Activated naive CD4-positive, alpha-beta T cell treated with anti-CD3 and anti-CD28 coated beads, Interleukin-2, amount 10 ng/mL, durations not matched to agents 7 days and 5 days (primary cell): ENCODE results near the gene PARVB.
A peak's percentile ranks its signal among the peaks of the same experiment; 100 is the strongest.

Experiments
- CTCF ChIA-PET: fragments of 350-600 bp; sonication (Branson Sonifier 250); formaldehyde crosslinking; loops from one replicate; lab custom pipeline; 2021; ENCODE audit warnings: antibody characterized with exemption; lab: Charles Lee
- DNase-seq: peaks from one replicate; pipeline ENCODE4 v3.0.0-alpha.2; 2020
- H3K27ac Mint-ChIP-seq: one replicate; pipeline ENCODE4 v1.8.0; 2021; ENCODE audit warnings: mild to moderate bottlenecking, moderate library complexity, mixed read lengths
- H3K27me3 Mint-ChIP-seq: one replicate; pipeline ENCODE4 v1.8.0; 2021; ENCODE audit warnings: mild to moderate bottlenecking, mixed read lengths
- H3K36me3 Mint-ChIP-seq: one replicate; pipeline ENCODE4 v1.8.0; 2021; ENCODE audit warnings: mixed read lengths
- H3K4me1 Mint-ChIP-seq: one replicate; pipeline ENCODE4 v1.8.0; 2021; ENCODE audit warnings: mixed read lengths
- H3K4me3 Mint-ChIP-seq: one replicate; pipeline ENCODE4 v1.8.0; 2021; ENCODE audit warnings: mild to moderate bottlenecking, moderate library complexity, mixed read lengths
- H3K9me3 Mint-ChIP-seq: one replicate; pipeline ENCODE4 v1.8.0; 2021; ENCODE audit warnings: mixed read lengths

Gene PARVB

DNA sequence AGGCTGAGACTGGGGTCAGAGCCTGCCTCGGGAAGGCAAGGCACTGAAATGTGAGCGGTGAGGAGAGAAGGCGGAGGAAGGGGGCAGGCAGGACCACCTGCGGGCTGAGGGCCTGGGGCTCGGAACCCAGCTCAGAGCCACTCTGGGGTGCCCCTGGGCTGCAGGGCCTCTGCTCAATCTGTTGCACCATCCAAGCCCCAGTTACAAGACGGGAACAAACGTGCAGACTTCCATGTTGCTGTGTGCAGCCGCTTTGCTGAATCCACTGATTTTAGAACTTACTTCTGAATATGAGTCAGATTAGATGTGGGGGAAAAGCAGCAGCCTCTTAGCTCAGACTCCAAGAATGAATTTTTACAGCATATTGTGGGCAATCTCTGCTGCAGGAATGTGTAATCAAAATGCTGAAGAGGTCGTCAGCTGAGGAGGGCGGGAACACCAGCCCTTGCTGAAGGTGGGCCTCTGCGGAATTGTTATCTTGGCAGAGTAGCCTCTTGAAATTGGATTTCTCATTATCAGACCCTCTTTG is 178.2 kb downstream of the PARVB start:
- H3K27ac Mint-ChIP-seq: peak overlapping the region; percentile 20
- CTCF ChIA-PET: no interaction called here
- peaks cover 37% of the 10 kb centered on the region for H3K36me3 Mint-ChIP-seq
- H3K9me3 Mint-ChIP-seq: no peaks in the 10 kb centered on the region
- H3K27me3 Mint-ChIP-seq: no peaks in the 10 kb centered on the region
- no peak overlapping the region for H3K4me3 Mint-ChIP-seq
- no peak for DNase-seq
- peaks cover 18% of the 10 kb centered on the region for H3K4me1 Mint-ChIP-seq

- peaks cover 20% of the 10 kb centered on the region for H3K4me1 Mint-ChIP-seq
- DNase-seq: no peak
- H3K36me3 Mint-ChIP-seq: peaks cover 38% of the 10 kb centered on the region
- no peak overlapping the region for H3K4me3 Mint-ChIP-seq
- CTCF ChIA-PET: no interaction called here
- H3K27ac Mint-ChIP-seq: no peak overlapping the region
- H3K27me3 Mint-ChIP-seq: no peaks in the 10 kb centered on the region
- H3K9me3 Mint-ChIP-seq: no peaks in the 10 kb centered on the region
Observed at GRCh38 chr22:44203203-44203602, 179.1 kb downstream of the PARVB start.

- Mint-ChIP-seq H3K27me3 (no peaks in the 10 kb centered on the region), H3K36me3 (peaks cover 32% of the 10 kb centered on the region), H3K9me3 (peaks cover 8% of the 10 kb centered on the region), H3K4me3 (no peak overlapping the region), H3K4me1 (peaks cover 25% of the 10 kb centered on the region), H3K27ac (no peak overlapping the region)
- no peak for DNase-seq
- CTCF ChIA-PET: no interaction called here
Observed at GRCh38 chr22:44204739-44205515, 180.8 kb downstream of the PARVB start.

DNA sequence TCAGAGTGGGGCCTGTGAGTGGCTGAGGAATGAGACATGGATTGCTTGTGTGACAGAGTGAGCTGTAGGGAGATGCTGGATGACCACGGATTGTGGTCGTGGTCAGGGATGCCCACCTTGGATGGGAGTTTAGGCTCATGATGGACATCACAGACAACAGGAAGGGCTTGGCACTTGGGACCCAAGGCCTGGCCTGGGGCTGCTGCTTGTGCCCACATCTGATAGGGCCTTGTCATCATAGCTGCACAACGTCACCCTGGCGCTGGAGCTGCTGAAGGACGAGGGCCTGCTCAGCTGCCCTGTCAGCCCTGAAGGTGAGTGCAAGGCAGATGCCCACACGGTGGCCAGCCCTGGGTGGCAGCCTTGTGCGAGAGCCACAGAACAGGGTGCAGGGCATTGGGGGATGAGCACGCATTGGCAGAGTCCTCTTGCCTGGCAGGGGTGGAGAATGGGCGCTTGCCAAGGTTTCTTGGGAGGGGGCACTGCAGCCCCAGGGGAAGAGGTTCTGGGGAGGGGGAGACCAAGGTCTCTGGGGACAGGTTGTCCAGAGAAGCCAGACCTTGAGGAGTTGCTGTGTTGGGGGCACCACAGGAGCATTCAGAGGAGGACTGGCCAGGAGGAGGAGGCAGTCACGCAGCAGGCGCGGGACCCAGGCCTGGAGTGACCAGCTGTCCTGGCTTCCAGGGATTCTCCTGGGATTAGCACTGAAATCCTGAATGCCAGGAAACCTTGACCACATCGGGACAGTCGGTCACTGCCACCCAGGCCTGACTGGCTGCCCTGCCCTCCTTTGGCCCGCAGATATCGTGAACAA is 181.6 kb downstream of the PARVB start:
- H3K4me3 Mint-ChIP-seq: no peak overlapping the region
- CTCF ChIA-PET: no interaction called here
- H3K27me3 Mint-ChIP-seq: no peaks in the 10 kb centered on the region
- H3K9me3 Mint-ChIP-seq: peaks cover 8% of the 10 kb centered on the region
- peaks cover 20% of the 10 kb centered on the region for H3K4me1 Mint-ChIP-seq
- peaks cover 30% of the 10 kb centered on the region for H3K36me3 Mint-ChIP-seq
- H3K27ac Mint-ChIP-seq: no peak overlapping the region
- no peak for DNase-seq

- Mint-ChIP-seq H3K4me1 (peaks cover 15% of the 10 kb centered on the region), H3K27me3 (no peaks in the 10 kb centered on the region), H3K9me3 (peaks cover 8% of the 10 kb centered on the region), H3K4me3 (no peak overlapping the region), H3K27ac (no peak overlapping the region), H3K36me3 (peaks cover 27% of the 10 kb centered on the region)
- no peak for DNase-seq
- CTCF ChIA-PET: no interaction called here
Observed at GRCh38 chr22:44206330-44206645, 182.2 kb downstream of the PARVB start.

- Mint-ChIP-seq H3K9me3 (peaks cover 8% of the 10 kb centered on the region), H3K27me3 (no peaks in the 10 kb centered on the region), H3K27ac (no peak overlapping the region), H3K36me3 (peaks cover 27% of the 10 kb centered on the region), H3K4me1 (peaks cover 15% of the 10 kb centered on the region), H3K4me3 (no peak overlapping the region)
- CTCF ChIA-PET: no interaction called here
- no peak for DNase-seq
Observed at GRCh38 chr22:44206696-44207095, 182.6 kb downstream of the PARVB start.

GRCh38 chr22:44207173-44207980 is 183.3 kb downstream of the PARVB start:
- DNase-seq: no peak
- Mint-ChIP-seq H3K4me3 (no peak overlapping the region), H3K4me1 (peaks cover 15% of the 10 kb centered on the region), H3K27me3 (no peaks in the 10 kb centered on the region), H3K27ac (no peak overlapping the region), H3K9me3 (peaks cover 8% of the 10 kb centered on the region), H3K36me3 (peaks cover 26% of the 10 kb centered on the region)
- CTCF ChIA-PET: no interaction called here

DNA sequence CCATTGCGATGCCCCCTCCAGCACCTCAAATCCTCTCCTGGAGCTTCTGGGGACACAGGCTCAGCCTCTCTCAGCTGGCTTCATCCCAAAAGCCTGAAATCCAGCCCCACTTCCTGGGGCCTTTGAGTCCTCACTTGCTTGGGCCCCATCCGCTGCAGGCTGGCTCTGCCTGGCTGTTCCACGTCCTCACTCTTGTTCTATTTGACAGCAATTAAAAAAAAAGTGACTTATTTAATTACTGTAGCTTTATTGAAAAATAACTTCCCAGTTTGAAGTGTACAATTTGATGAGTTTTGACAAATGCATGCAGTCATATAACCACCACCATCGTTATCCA is 183.8 kb downstream of the PARVB start:
- CTCF ChIA-PET: no interaction called here
- H3K4me3 Mint-ChIP-seq: no peak overlapping the region
- no peak overlapping the region for H3K27ac Mint-ChIP-seq
- H3K9me3 Mint-ChIP-seq: peaks cover 8% of the 10 kb centered on the region
- no peak for DNase-seq
- peaks cover 20% of the 10 kb centered on the region for H3K36me3 Mint-ChIP-seq
- H3K4me1 Mint-ChIP-seq: peaks cover 15% of the 10 kb centered on the region
- H3K27me3 Mint-ChIP-seq: no peaks in the 10 kb centered on the region

GRCh38 chr22:44209343-44209742 is 185.2 kb downstream of the PARVB start:
- peaks cover 15% of the 10 kb centered on the region for H3K4me1 Mint-ChIP-seq
- H3K4me3 Mint-ChIP-seq: no peak overlapping the region
- peaks cover 8% of the 10 kb centered on the region for H3K9me3 Mint-ChIP-seq
- H3K27me3 Mint-ChIP-seq: no peaks in the 10 kb centered on the region
- CTCF ChIA-PET: no interaction called here
- H3K27ac Mint-ChIP-seq: no peak overlapping the region
- DNase-seq: no peak
- H3K36me3 Mint-ChIP-seq: peaks cover 17% of the 10 kb centered on the region

- Mint-ChIP-seq H3K27ac (no peak overlapping the region), H3K9me3 (peaks cover 8% of the 10 kb centered on the region), H3K36me3 (peaks cover 14% of the 10 kb centered on the region), H3K27me3 (no peaks in the 10 kb centered on the region), H3K4me3 (no peak overlapping the region), H3K4me1 (peaks cover 15% of the 10 kb centered on the region)
- CTCF ChIA-PET: no interaction called here
- no peak for DNase-seq
Observed at GRCh38 chr22:44210722-44211121, 186.6 kb downstream of the PARVB start.

- H3K27me3 Mint-ChIP-seq: no peaks in the 10 kb centered on the region
- H3K9me3 Mint-ChIP-seq: peaks cover 10% of the 10 kb centered on the region
- CTCF ChIA-PET: interaction anchor here (0.5 kb wide), 2 partner anchors 17 to 1391 kb away, joined by 3 read pairs; no protein-coding TSS in a partner anchor
- H3K27ac Mint-ChIP-seq: no peak overlapping the region
- H3K4me1 Mint-ChIP-seq: peaks cover 15% of the 10 kb centered on the region
- H3K36me3 Mint-ChIP-seq: peaks cover 14% of the 10 kb centered on the region
- no peak overlapping the region for H3K4me3 Mint-ChIP-seq
- no peak for DNase-seq
Observed at GRCh38 chr22:44211256-44211945, 187.3 kb downstream of the PARVB start.

DNA sequence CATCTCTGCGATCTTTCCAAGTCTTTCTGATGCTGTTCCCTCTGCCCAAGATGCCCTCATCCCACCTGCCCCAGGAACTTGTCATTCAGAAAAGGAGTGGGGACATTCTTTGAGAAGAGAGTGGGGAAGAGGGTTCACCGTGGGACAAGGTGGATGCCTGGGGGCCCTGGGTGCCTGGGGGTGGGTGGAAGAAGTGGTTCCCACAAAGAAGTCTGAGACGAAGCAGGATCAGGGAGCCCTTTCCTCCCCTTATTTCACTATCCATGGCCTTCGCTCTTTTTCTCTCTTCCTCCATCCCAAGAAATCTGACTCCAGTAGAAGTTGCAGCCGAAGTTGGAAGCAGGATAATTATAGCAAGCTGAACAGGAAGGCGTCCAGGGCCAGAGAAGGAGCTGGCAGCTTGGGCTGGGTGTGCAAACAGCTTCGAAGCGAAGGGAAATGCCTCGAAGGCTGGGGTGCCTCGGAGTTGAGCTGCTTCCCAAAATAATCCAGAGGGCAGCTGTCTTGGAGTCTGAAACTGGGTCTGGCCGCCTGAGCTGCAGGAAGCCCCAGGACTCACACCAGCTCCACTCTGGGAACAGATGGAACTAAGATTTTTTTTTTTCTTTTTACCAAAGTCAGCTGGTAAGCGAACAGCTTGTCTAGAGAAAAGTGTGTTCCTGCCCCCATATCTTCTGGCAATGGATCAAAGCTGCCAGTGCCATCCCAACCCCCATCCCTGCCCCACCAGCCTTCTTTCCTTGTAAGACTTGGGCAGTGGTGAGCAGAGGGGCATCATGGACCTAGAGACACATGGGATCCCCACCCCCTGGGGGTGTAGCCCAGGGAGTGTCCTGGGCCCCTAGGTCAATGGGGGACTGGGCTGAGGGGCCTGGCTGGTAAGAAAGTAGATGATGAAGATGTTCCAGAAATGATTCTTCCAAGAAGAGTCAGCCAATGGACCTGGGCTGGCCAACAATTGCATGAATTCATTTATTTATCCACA is 188.1 kb downstream of the PARVB start:
- peaks cover 14% of the 10 kb centered on the region for H3K36me3 Mint-ChIP-seq
- no peaks in the 10 kb centered on the region for H3K27me3 Mint-ChIP-seq
- CTCF ChIA-PET: interaction anchor here (0.5 kb wide), 1 partner anchor 1391 kb away, joined by 3 read pairs; no protein-coding TSS in a partner anchor
- H3K27ac Mint-ChIP-seq: no peak overlapping the region
- H3K9me3 Mint-ChIP-seq: peaks cover 12% of the 10 kb centered on the region
- H3K4me3 Mint-ChIP-seq: no peak overlapping the region
- no peak for DNase-seq
- H3K4me1 Mint-ChIP-seq: peaks cover 15% of the 10 kb centered on the region

DNA sequence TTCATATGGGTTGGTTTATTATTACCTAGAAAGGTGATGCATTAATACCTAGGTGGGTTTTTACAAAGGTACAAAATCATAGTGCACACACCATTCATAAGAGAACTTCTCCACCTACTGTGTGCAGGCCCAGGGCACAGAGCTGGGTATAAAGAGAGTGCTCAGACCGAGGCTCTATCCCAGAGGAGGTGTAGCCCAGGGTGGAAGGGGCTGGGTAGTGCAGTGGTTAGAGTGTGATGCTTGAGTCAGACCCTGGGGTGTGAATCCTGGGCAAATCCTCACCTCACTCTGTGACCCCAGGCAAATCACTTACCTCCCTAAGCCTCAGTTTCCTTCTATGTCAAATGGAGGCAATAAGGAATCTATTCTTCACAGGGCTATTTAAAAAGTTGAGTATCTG is 188.8 kb downstream of the PARVB start:
- DNase-seq: no peak
- H3K27ac Mint-ChIP-seq: no peak overlapping the region
- peaks cover 12% of the 10 kb centered on the region for H3K9me3 Mint-ChIP-seq
- H3K4me1 Mint-ChIP-seq: peaks cover 15% of the 10 kb centered on the region
- no peak overlapping the region for H3K4me3 Mint-ChIP-seq
- no peaks in the 10 kb centered on the region for H3K27me3 Mint-ChIP-seq
- H3K36me3 Mint-ChIP-seq: peaks cover 14% of the 10 kb centered on the region
- CTCF ChIA-PET: no interaction called here
